HepG2 (cell line): ENCODE results near the gene MRPL14. TPM values are rescaled to one million over a fixed set of nuclear protein-coding genes. Genes with fewer than 3 reads are reported as not detected.

Experiments
- ATAC-seq: fragments of 200-7000 bp; cut with Tn5 transposase; 3 replicates; pipeline ENCODE4 v1.9.1; 2020; ENCODE audit warnings: mild to moderate bottlenecking, moderate library complexity
- BruUV-seq: library from RNA; stranded (reverse); fragments of 400-500 nt; replicated peaks from 2 replicates; lab custom pipeline; 2021; lab: Mats Ljungman, UMichigan
- CTCF ChIA-PET: fragments of 300-600 bp; formaldehyde crosslinking; extraction: SDS; loops from one replicate; lab custom pipeline; 2021; ENCODE audit warnings: low total read pairs, inconsistent platforms, low intra/inter-chr PET ratio; lab: Yijun Ruan, JAX
- POLR2A ChIA-PET: fragments of 350-600 bp; sonication (Branson Sonifier 250); formaldehyde crosslinking; loops from one replicate; lab custom pipeline; 2020; ENCODE audit warnings: antibody characterized with exemption, inconsistent platforms; lab: Yijun Ruan, JAX
- DNase-seq: peaks from one replicate; pipeline ENCODE4 v3.0.0-alpha.2; 2015; ENCODE audit warnings: low spot score
- FAIRE-seq: peaks from 3 replicates; lab custom pipeline; 2011; peaks lifted over from hg19 to GRCh38; lab: Jason Lieb, UNC
- H2AFZ ChIP-seq: one replicate; pipeline ENCODE4 v1.6.1; 2011; ENCODE audit warnings: low read length, inconsistent platforms
- H3K27ac ChIP-seq: fragments of 300-600 bp; 3 replicates; pipeline ENCODE4 v1.8.0; 2011; ENCODE audit warnings: mixed run types, mild to moderate bottlenecking, mixed read lengths, low read length, inconsistent platforms; ENCODE audit not compliant: insufficient read depth; ENCODE audit errors: extremely low read length
- H3K27me3 ChIP-seq, 2 experiments: fragments of 200-600 bp in 1 of 2; 2 replicates in 1 of 2; 3 replicates in 1 of 2; pipeline versions ENCODE4 v1.6.0 to v1.8.0; 2011; ENCODE audit warnings: low read length in 2 of 2, mild to moderate bottlenecking in 2 of 2, moderate library complexity in 2 of 2, inconsistent platforms in 1 of 2; ENCODE audit not compliant: insufficient read depth in 2 of 2, control insufficient read depth in 1 of 2
- H3K36me3 ChIP-seq, 2 experiments: fragments of 200-600 bp in 1 of 2; replicated peaks in 1 of 2; 2 replicates in 1 of 2; 3 replicates in 1 of 2; pipeline versions ENCODE4 v1.5.1 to v1.8.0; 2011; ENCODE audit warnings: low read length in 2 of 2, inconsistent platforms in 1 of 2; ENCODE audit not compliant: insufficient read depth in 2 of 2, control insufficient read depth in 1 of 2
- H3K4me1 ChIP-seq: 2 replicates; pipeline ENCODE4 v1.5.1; 2012; ENCODE audit warnings: low read length, inconsistent platforms; ENCODE audit not compliant: insufficient read depth
- H3K4me2 ChIP-seq: 2 replicates; pipeline ENCODE4 v1.6.0; 2011; ENCODE audit warnings: low read depth, low read length, inconsistent platforms
- H3K4me3 ChIP-seq, 3 experiments: fragments of 200-600 bp in 1 of 3; sonication (generic), shearing (Covaris generic) in 1 of 3; replicated peaks in 1 of 3; 2 replicates each; pipeline ENCODE4 v1.5.1; 2011 to 2016; ENCODE audit warnings: low read length in 3 of 3, inconsistent platforms in 2 of 3, low read depth in 2 of 3, mild to moderate bottlenecking in 2 of 3, control low read depth in 1 of 3, mixed read lengths in 1 of 3; ENCODE audit not compliant: insufficient read depth in 1 of 3
- H3K79me2 ChIP-seq: one replicate; pipeline ENCODE4 v1.6.1; 2011; ENCODE audit warnings: low read length, inconsistent platforms; ENCODE audit not compliant: insufficient read depth
- H3K9ac ChIP-seq: 2 replicates; pipeline ENCODE4 v1.6.0; 2011; ENCODE audit warnings: mild to moderate bottlenecking, low read depth, low read length, inconsistent platforms; ENCODE audit not compliant: insufficient read depth
- H3K9me3 ChIP-seq: 2 replicates; pipeline ENCODE4 v1.5.1; 2012; ENCODE audit warnings: mild to moderate bottlenecking, low read length
- H4K20me1 ChIP-seq: 2 replicates; pipeline ENCODE4 v1.6.0; 2011; ENCODE audit warnings: inconsistent platforms, mild to moderate bottlenecking, low read length, moderate library complexity; ENCODE audit not compliant: insufficient read depth
- ARID4A ChIP-seq: sonication (generic); formaldehyde crosslinking; IDR thresholded peaks from 2 replicates; pipeline ENCODE4 v1.5.0; 2020; ENCODE audit warnings: mild to moderate bottlenecking, missing genetic modification reagents, borderline replicate concordance
- ATAD3A ChIP-seq: sonication (generic); formaldehyde crosslinking; IDR thresholded peaks from 2 replicates; pipeline ENCODE4 v1.4.0; 2020; ENCODE audit warnings: missing genetic modification reagents
- HDAC1 ChIP-seq: sonication (generic); formaldehyde crosslinking; IDR thresholded peaks from 2 replicates; pipeline ENCODE4 v1.5.1; 2020; ENCODE audit warnings: mild to moderate bottlenecking, missing genetic modification reagents
- IKZF4 ChIP-seq: sonication (generic); formaldehyde crosslinking; IDR thresholded peaks from 2 replicates; pipeline ENCODE4 v1.5.1; 2020; ENCODE audit warnings: borderline replicate concordance, mild to moderate bottlenecking, low read depth, missing genetic modification reagents; ENCODE audit errors: not compliant biosample characterization
- KLF6 ChIP-seq: IDR thresholded peaks from 2 replicates; pipeline ENCODE4 v1.8.0; 2016; ENCODE audit warnings: missing biosample characterization, missing genetic modification reagents
- RBFOX2 ChIP-seq: fragments of 200-400 bp; formaldehyde crosslinking; IDR thresholded peaks from 2 replicates; pipeline ENCODE4 v1.6.1; 2017; ENCODE audit warnings: low read depth, mild to moderate bottlenecking, low read length
- SAP130 ChIP-seq: IDR thresholded peaks from 2 replicates; pipeline ENCODE4 v1.6.1; 2016; ENCODE audit warnings: low read depth
- SIN3B ChIP-seq: fragments of 150-350 bp; IDR thresholded peaks from 2 replicates; pipeline ENCODE4 v1.6.1; 2014; ENCODE audit warnings: low read length
- SSRP1 ChIP-seq: IDR thresholded peaks from 2 replicates; pipeline ENCODE4 v1.6.1; 2016; ENCODE audit warnings: control low read depth
- THAP11 ChIP-seq: IDR thresholded peaks from 2 replicates; pipeline ENCODE4 v1.6.1; 2016; ENCODE audit warnings: missing biosample characterization, missing genetic modification reagents
- XRCC5 ChIP-seq: fragments of 200-400 bp; formaldehyde crosslinking; optimal IDR thresholded peaks from 2 replicates; pipeline ENCODE3; 2017; ENCODE audit warnings: mild to moderate bottlenecking, low read length
- ZGPAT ChIP-seq: IDR thresholded peaks from 2 replicates; pipeline ENCODE4 v1.6.1; 2016; ENCODE audit warnings: mild to moderate bottlenecking
- ZNF441 ChIP-seq: sonication (generic); formaldehyde crosslinking; IDR thresholded peaks from 2 replicates; pipeline ENCODE4 v1.7.0; 2021; ENCODE audit warnings: missing genetic modification reagents, borderline replicate concordance
- ZNF784 ChIP-seq: sonication (generic); formaldehyde crosslinking; IDR thresholded peaks from 2 replicates; pipeline ENCODE4 v1.5.1; 2020; ENCODE audit warnings: missing genetic modification reagents, mild to moderate bottlenecking, borderline replicate concordance
- WGBS: methylation state at CpG from one replicate; pipeline ENCODE4 v1.1.6; 2017; ENCODE audit warnings: low lambda C conversion rate; 5-methylcytosine and 5-hydroxymethylcytosine counted together
- in situ Hi-C: cut with HindIII; loops from 2 replicates; pipeline ENCODE4 v1.10.0; 2017; ENCODE audit warnings: low pct_unique_long_range_greater_than_20kb; ENCODE audit not compliant: extremely low pct_ligation_motif_present
- intact Hi-C: fragments of 100-400 bp; cut with micrococcal nuclease; formaldehyde crosslinking; loops from one replicate; pipeline ENCODE4 v1.10.0; 2022; ENCODE audit not compliant: unreplicated experiment
- polyA plus RNA-seq, 8 experiments: library from polyadenylated mRNA; depleted of rRNA in 3 of 8; stranded (reverse) in 7 of 8; unstranded in 1 of 8; fragments of >200 nt; fragmentation: Illumina TruSeq in 4 of 8; extraction: Trizol in 4 of 8; gene quantifications; 2 replicates each; pipeline versions ENCODE4 v1.2.1 to v1.2.3, GENCODE V29; 2011 to 2016; ENCODE audit warnings: low read depth in 4 of 8, missing spikeins in 1 of 8, mixed read lengths in 1 of 8; ENCODE audit not compliant: insufficient read depth in 1 of 8
- total RNA-seq, 5 experiments: library from RNA; depleted of rRNA; stranded (reverse); fragments of >200 nt; fragmentation: Illumina TruSeq; extraction: Trizol; gene quantifications; 2 replicates each; pipeline ENCODE4 v1.2.3, GENCODE V29; 2016; ENCODE audit warnings: low read depth in 1 of 5
- TF ChIP-seq, protein P1 (sequence below): sonication (generic); formaldehyde crosslinking; IDR thresholded peaks from 2 replicates; pipeline ENCODE4 v1.4.0; 2020; ENCODE audit warnings: missing genetic modification reagents, low read depth, mild to moderate bottlenecking, borderline replicate concordance

Gene MRPL14
- total and polyA plus RNA-seq, 2 of the 13 experiments (the other 11 are each of a cell fraction or from before 2014, with no cell fraction given), result 157 to 178 TPM

DNA sequence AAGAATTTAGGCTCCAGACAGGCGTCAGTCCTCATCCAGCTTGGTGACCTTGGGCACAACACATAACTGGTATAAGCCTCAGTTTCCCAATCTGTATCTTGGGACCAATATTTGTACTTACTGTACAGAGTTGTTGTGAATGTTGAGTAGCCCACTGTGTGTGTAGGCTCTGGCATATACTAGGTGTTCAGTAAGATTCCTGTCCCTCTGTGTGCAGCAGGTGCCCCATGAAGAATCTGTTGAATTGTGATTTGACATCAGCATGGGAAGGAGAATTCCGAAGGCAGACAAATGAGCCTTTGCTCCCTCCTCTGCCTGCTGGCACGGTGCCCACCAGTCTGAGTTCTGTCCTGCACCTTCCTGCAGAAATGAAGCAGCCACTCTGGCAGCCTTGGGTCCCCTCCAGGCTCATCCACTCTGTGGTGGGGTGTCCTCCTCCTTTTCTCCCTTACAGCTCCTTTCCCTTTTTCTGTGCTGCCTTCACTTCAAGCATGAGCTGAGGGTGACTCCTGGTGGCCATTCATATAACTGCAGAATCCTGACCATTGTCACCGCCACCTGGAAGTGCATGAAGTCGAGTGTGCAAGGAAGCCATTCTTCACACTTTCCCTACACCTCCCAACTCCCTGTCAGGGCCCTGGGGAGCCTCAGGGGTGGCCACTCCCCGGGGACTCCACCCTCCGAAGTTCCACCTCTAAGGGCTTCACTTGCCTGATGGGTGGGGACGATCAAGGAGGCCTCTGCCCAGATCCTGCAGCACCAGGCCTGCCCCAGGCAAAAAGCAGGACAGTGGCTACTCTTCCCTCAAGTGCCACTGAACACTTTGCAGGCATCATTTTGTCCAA, 48.2 kb downstream of the MRPL14 start:
- peak overlapping the region; percentile 91 for H3K4me2 ChIP-seq
- DNase-seq (peak; percentile 79), ATAC-seq (peak; percentile 17), FAIRE-seq (peak; percentile 76)
- H3K4me1 ChIP-seq, result peaks cover 92% of the 10 kb centered on the region
- no peak overlapping the region for H3K9ac ChIP-seq
- H3K9me3 ChIP-seq, result no peaks in the 10 kb centered on the region
- no peak overlapping the region for H3K27ac ChIP-seq
- intact Hi-C loops (loop anchor here (1.0 to 2.0 kb wide), 4 partner anchors 222 to 471 kb away; no protein-coding TSS in a partner anchor), in situ Hi-C loops (loop anchor here (5.0 to 10.0 kb wide), 5 partner anchors 124 to 412 kb away; partner anchors contain the start of gene VEGFA)
- H3K4me3 ChIP-seq, result peak overlapping the region in 1 of 3 experiments; percentile 3; a peak in 2 of 6 replicates
- BruUV-seq, result no TSS peak
- no peaks in the 10 kb centered on the region for H4K20me1 ChIP-seq
- H3K27me3 ChIP-seq, result no peaks in the 10 kb centered on the region
- ChIA-PET CTCF (interaction anchor here (0.9 to 2.5 kb wide), 7 partner anchors 127 to 471 kb away, joined by 4 to 21 read pairs (median 16); partner anchors contain the start of gene VEGFA), POLR2A (interaction anchor here (0.7 to 1.1 kb wide), 6 partner anchors 125 to 471 kb away, joined by 3 to 10 read pairs (median 3); partner anchors contain the start of gene VEGFA)
- H3K79me2 ChIP-seq, result no peaks in the 10 kb centered on the region
- H3K36me3 ChIP-seq, result no peaks in the 10 kb centered on the region
- H2AFZ ChIP-seq, result no peak overlapping the region
- WGBS, result 22% methylated on average over 8 of the region's 8 CpGs
- TF ChIP-seq, protein P1, sequence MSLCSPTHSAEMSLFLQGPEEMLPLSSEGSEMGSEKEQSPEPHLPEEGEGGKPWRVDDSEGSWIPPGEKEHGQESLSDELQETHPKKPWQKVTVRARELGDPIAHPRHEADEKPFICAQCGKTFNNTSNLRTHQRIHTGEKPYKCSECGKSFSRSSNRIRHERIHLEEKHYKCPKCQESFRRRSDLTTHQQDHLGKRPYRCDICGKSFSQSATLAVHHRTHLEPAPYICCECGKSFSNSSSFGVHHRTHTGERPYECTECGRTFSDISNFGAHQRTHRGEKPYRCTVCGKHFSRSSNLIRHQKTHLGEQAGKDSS, result 0 out of 2 replicates have a peak, but pooled peaks have one; percentile 38
- TF ChIP-seq ZNF441 (CRISPR knock-in tag), result 0 out of 2 replicates have a peak, but pooled peaks have one; percentile 21
- peak; percentile 54; the same call in 1 of the 2 replicates for TF ChIP-seq ARID4A (CRISPR knock-in tag)
- TF ChIP-seq IKZF4 (CRISPR knock-in tag), result peak; percentile 50
- TF ChIP-seq SSRP1 (CRISPR knock-in tag), result 0 out of 2 replicates have a peak, but pooled peaks have one; percentile 48
- 0 out of 2 replicates have a peak, but pooled peaks have one; percentile 18 for TF ChIP-seq THAP11
- peak; percentile 31; the same call in 1 of the 2 replicates for TF ChIP-seq RBFOX2
- peak; percentile 34; the same call in 1 of the 2 replicates for TF ChIP-seq SAP130 (CRISPR knock-in tag)
- TF ChIP-seq KLF6, result no peak
- TF ChIP-seq HDAC1, result 0 out of 2 replicates have a peak, but pooled peaks have one; percentile 36
- peak; percentile 46; the same call in 1 of the 2 replicates for TF ChIP-seq SIN3B
- TF ChIP-seq ZGPAT (CRISPR knock-in tag), result peak; percentile 22; the same call in 1 of the 2 replicates
- TF ChIP-seq ATAD3A, result 0 out of 2 replicates have a peak, but pooled peaks have one; percentile 60
- TF ChIP-seq XRCC5, result peak; percentile 71
- peak; percentile 74; the same call in 1 of the 2 replicates for TF ChIP-seq ZNF784
